Neural cell (in vitro differentiated cells): ENCODE measurements around the gene DTD1. TPM values are rescaled to one million over a fixed set of nuclear protein-coding genes. Genes with fewer than 3 reads are reported as not detected.

Source experiments
- H2AFZ ChIP-seq: fragments of 200-600, 300-800 bp; sonication (generic), shearing (Covaris generic); 2 replicates; pipeline ENCODE4 v1.6.0; 2014; ENCODE audit warnings: low read depth, mild to moderate bottlenecking, antibody characterized with exemption, low read length, moderate library complexity
- H3F3A ChIP-seq: fragments of 200-600 bp; shearing (Covaris generic); 2 replicates; pipeline ENCODE4 v1.6.1; 2016; ENCODE audit warnings: mild to moderate bottlenecking, moderate library complexity, mixed read lengths, antibody characterized with exemption, low read length; ENCODE audit not compliant: insufficient read depth, poor library complexity, severe bottlenecking
- H3K27ac ChIP-seq: fragments of 200-600, 300-800 bp; sonication (generic), shearing (Covaris generic); 2 replicates; pipeline ENCODE4 v1.5.1; 2014; ENCODE audit warnings: mild to moderate bottlenecking, low read length, moderate library complexity
- H3K27me3 ChIP-seq: fragments of 300-800, 200-600 bp; sonication (generic), shearing (Covaris generic); 2 replicates; pipeline ENCODE4 v1.6.0; 2014; ENCODE audit warnings: mild to moderate bottlenecking, low read depth, low read length, moderate library complexity; ENCODE audit not compliant: insufficient read depth
- H3K36me3 ChIP-seq: fragments of 300-800, 200-600 bp; sonication (generic), shearing (Covaris generic); 2 replicates; pipeline ENCODE4 v1.5.1; 2014; ENCODE audit warnings: mild to moderate bottlenecking, antibody characterized with exemption, low read length, moderate library complexity; ENCODE audit not compliant: insufficient read depth
- H3K4me2 ChIP-seq: fragments of 300-800, 200-600 bp; sonication (generic), shearing (Covaris generic); 2 replicates; pipeline ENCODE4 v1.6.0; 2014; ENCODE audit warnings: mild to moderate bottlenecking, low read length
- H3K4me3 ChIP-seq: fragments of 300-800, 200-600 bp; sonication (generic), shearing (Covaris generic); 2 replicates; pipeline ENCODE4 v1.5.1; 2014; ENCODE audit warnings: mild to moderate bottlenecking, low read length, moderate library complexity
- H3K79me2 ChIP-seq: fragments of 200-600 bp; shearing (Covaris generic); replicated peaks from 2 replicates; pipeline ENCODE4 v1.6.0; 2014; ENCODE audit warnings: mild to moderate bottlenecking, low read length, moderate library complexity; ENCODE audit not compliant: insufficient read depth
- H3K9ac ChIP-seq: fragments of 300-800, 200-600 bp; sonication (generic), shearing (Covaris generic); 2 replicates; pipeline ENCODE4 v1.6.1; 2016; ENCODE audit warnings: mild to moderate bottlenecking, low read length, mixed read lengths
- H3K9me2 ChIP-seq: fragments of 200-600 bp; shearing (Covaris generic); 2 replicates; pipeline ENCODE4 v1.6.1; 2016; ENCODE audit warnings: mild to moderate bottlenecking, low read length, mixed read lengths; ENCODE audit not compliant: insufficient read depth
- H3K9me3 ChIP-seq: fragments of 200-600, 300-800 bp; sonication (generic), shearing (Covaris generic); 2 replicates; pipeline ENCODE4 v1.6.1; 2016; ENCODE audit warnings: mild to moderate bottlenecking, mixed run types, low read length, moderate library complexity, mixed read lengths
- H4K20me1 ChIP-seq: fragments of 200-600 bp; shearing (Covaris generic); 2 replicates; pipeline ENCODE4 v1.6.1; 2016; ENCODE audit warnings: mild to moderate bottlenecking, mixed run types; ENCODE audit not compliant: insufficient read depth
- CTCF ChIP-seq: fragments of 450-650 bp; IDR thresholded peaks from 2 replicates; pipeline ENCODE4 v1.5.1; 2014; ENCODE audit warnings: antibody characterized with exemption, mild to moderate bottlenecking, moderate library complexity; ENCODE audit not compliant: poor library complexity, severe bottlenecking
- EP300 ChIP-seq: fragments of 450-650 bp; conservative IDR thresholded peaks from 2 replicates; pipeline ENCODE4 v1.6.1; 2014; ENCODE audit warnings: antibody characterized with exemption, mild to moderate bottlenecking, moderate library complexity; ENCODE audit not compliant: poor library complexity, severe bottlenecking
- EZH2 ChIP-seq: fragments of 200-600, 300-800 bp; shearing (Covaris generic), sonication (generic); IDR thresholded peaks from 2 replicates; pipeline ENCODE4 v1.6.1; 2014; ENCODE audit warnings: antibody characterized with exemption, low read length, borderline replicate concordance, mild to moderate bottlenecking; ENCODE audit not compliant: insufficient read depth, poor library complexity, severe bottlenecking
- MXI1 ChIP-seq: fragments of 450-650 bp; conservative IDR thresholded peaks from 2 replicates; pipeline ENCODE4 v1.6.1; 2014; ENCODE audit warnings: antibody characterized with exemption, mild to moderate bottlenecking; ENCODE audit not compliant: poor library complexity, severe bottlenecking
- POLR2AphosphoS5 ChIP-seq: IDR thresholded peaks from 2 replicates; pipeline ENCODE4 v1.6.1; 2012
- RAD21 ChIP-seq: fragments of 450-650 bp; conservative IDR thresholded peaks from 2 replicates; pipeline ENCODE4 v1.6.1; 2014; ENCODE audit warnings: antibody characterized with exemption, mild to moderate bottlenecking, moderate library complexity
- SMC3 ChIP-seq: fragments of 450-650 bp; conservative IDR thresholded peaks from 2 replicates; pipeline ENCODE4 v1.6.1; 2014; ENCODE audit warnings: antibody characterized with exemption, mild to moderate bottlenecking, moderate library complexity; ENCODE audit not compliant: poor library complexity
- TAF1 ChIP-seq: IDR thresholded peaks from 2 replicates; pipeline ENCODE4 v1.6.1; 2012; ENCODE audit warnings: low read depth
- polyA plus RNA-seq: library from polyadenylated mRNA; depleted of rRNA; stranded (reverse); fragments of >200 nt; gene quantifications from 2 replicates; pipeline ENCODE4 v1.2.3, GENCODE V29; 2014
- TF ChIP-seq, protein P1 (sequence below): IDR thresholded peaks from 2 replicates; pipeline ENCODE4 v1.6.1; 2012; ENCODE audit warnings: borderline replicate concordance

The DTD1 gene
- polyA plus RNA-seq, 1 donor from 2014 or later, result 337 TPM

GRCh38 chr20:18805881-18806280, 218.0 kb downstream of the DTD1 start:
- H3F3A ChIP-seq, result no peaks in the 10 kb centered on the region
- H3K9me3 ChIP-seq, result no peaks in the 10 kb centered on the region

GRCh38 chr20:18808712-18809111, 220.9 kb downstream of the DTD1 start:
- H2AFZ ChIP-seq, result no peak overlapping the region
- H3K27me3 ChIP-seq, result no peaks in the 10 kb centered on the region
- H3K4me3 ChIP-seq, result no peak overlapping the region
- H3K27ac ChIP-seq, result no peak overlapping the region
- no peak for TF ChIP-seq POLR2AphosphoS5
- no peak for TF ChIP-seq EZH2
- TF ChIP-seq, protein P1, sequence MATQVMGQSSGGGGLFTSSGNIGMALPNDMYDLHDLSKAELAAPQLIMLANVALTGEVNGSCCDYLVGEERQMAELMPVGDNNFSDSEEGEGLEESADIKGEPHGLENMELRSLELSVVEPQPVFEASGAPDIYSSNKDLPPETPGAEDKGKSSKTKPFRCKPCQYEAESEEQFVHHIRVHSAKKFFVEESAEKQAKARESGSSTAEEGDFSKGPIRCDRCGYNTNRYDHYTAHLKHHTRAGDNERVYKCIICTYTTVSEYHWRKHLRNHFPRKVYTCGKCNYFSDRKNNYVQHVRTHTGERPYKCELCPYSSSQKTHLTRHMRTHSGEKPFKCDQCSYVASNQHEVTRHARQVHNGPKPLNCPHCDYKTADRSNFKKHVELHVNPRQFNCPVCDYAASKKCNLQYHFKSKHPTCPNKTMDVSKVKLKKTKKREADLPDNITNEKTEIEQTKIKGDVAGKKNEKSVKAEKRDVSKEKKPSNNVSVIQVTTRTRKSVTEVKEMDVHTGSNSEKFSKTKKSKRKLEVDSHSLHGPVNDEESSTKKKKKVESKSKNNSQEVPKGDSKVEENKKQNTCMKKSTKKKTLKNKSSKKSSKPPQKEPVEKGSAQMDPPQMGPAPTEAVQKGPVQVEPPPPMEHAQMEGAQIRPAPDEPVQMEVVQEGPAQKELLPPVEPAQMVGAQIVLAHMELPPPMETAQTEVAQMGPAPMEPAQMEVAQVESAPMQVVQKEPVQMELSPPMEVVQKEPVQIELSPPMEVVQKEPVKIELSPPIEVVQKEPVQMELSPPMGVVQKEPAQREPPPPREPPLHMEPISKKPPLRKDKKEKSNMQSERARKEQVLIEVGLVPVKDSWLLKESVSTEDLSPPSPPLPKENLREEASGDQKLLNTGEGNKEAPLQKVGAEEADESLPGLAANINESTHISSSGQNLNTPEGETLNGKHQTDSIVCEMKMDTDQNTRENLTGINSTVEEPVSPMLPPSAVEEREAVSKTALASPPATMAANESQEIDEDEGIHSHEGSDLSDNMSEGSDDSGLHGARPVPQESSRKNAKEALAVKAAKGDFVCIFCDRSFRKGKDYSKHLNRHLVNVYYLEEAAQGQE, result no peak
- TF ChIP-seq MXI1, result no peak
- TF ChIP-seq EP300, result no peak
- TF ChIP-seq TAF1, result no peak
- no peak for TF ChIP-seq SMC3
- no peak for TF ChIP-seq RAD21
- no peak for TF ChIP-seq CTCF
- H3K79me2 ChIP-seq, result no peaks in the 10 kb centered on the region
- no peak overlapping the region for H3K9ac ChIP-seq
- H3F3A ChIP-seq, result no peaks in the 10 kb centered on the region
- H4K20me1 ChIP-seq, result no peaks in the 10 kb centered on the region
- H3K4me2 ChIP-seq, result no peak overlapping the region
- no peaks in the 10 kb centered on the region for H3K9me3 ChIP-seq
- no peaks in the 10 kb centered on the region for H3K9me2 ChIP-seq
- no peaks in the 10 kb centered on the region for H3K36me3 ChIP-seq

More at GRCh38 chr20:18805881-18806280, 218.0 kb downstream of the DTD1 start:
- H3K4me3 ChIP-seq, result no peak overlapping the region
- H3K4me2 ChIP-seq, result no peak overlapping the region
- H2AFZ ChIP-seq, result no peak overlapping the region
- H4K20me1 ChIP-seq, result no peaks in the 10 kb centered on the region
- no peaks in the 10 kb centered on the region for H3K79me2 ChIP-seq
- H3K27me3 ChIP-seq, result no peaks in the 10 kb centered on the region
- H3K36me3 ChIP-seq, result no peaks in the 10 kb centered on the region
- TF ChIP-seq, protein P1, result no peak
- no peak for TF ChIP-seq TAF1
- no peak for TF ChIP-seq EZH2
- no peak for TF ChIP-seq SMC3
- no peak for TF ChIP-seq CTCF
- TF ChIP-seq MXI1, result no peak
- TF ChIP-seq EP300, result no peak
- no peak for TF ChIP-seq RAD21
- no peak for TF ChIP-seq POLR2AphosphoS5
- no peak overlapping the region for H3K27ac ChIP-seq
- H3K9me2 ChIP-seq, result no peaks in the 10 kb centered on the region
- no peak overlapping the region for H3K9ac ChIP-seq
